ENCODE measurements around the gene VAT1L. TPM values are rescaled to one million over a fixed set of nuclear protein-coding genes. Genes with fewer than 3 reads are reported as not detected.
A peak's percentile ranks its signal among the peaks of the same experiment; 100 is the strongest.
"Not testable (repeated sequence)": the region's sequence is repeated elsewhere in the genome, so short reads cannot be mapped to it uniquely, and the experiment has no call there.

The VAT1L gene
- total RNA-seq, 2 donors from 2014 or later: 0.05 to 4.4 TPM

DNA sequence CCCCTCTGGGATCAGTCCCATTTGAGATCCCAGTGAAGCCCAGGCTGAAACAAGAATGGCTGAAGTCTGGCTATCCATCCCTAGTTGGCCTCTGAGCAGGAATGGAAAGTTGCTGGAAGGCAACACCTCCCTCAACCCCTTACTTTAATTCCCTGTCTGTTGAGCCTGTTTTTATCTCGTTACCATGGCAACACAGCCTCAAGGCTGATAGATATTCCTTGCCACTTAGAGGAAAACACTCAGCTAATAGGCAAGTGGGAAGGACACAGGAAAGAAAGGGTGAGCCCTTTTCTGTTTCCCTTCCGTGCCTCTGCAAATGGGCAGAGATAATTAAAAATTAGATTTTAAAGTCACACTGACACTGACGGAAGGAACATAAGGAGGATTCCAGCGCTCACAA, 158.5 kb downstream of the VAT1L start:
- Histone ChIP-seq H3K4me3 (no peak overlapping the region), H3K27ac (no peak overlapping the region), H3K9me3 (no peaks in the 10 kb centered on the region), H3K36me3 (no peaks in the 10 kb centered on the region), H3K27me3 (replicated peaks; ENCODE audit: insufficient read depth) (peaks cover 5% of the 10 kb centered on the region), H3K4me1 (replicated peaks) (no peaks in the 10 kb centered on the region)
- no peak for DNase-seq (ENCODE audit: low spot score)
- WGBS: 60% methylated on average over 4 of the region's 4 CpGs
- intact Hi-C loops (cut with DNase I): no loop called here
- TF ChIP-seq, protein P1, sequence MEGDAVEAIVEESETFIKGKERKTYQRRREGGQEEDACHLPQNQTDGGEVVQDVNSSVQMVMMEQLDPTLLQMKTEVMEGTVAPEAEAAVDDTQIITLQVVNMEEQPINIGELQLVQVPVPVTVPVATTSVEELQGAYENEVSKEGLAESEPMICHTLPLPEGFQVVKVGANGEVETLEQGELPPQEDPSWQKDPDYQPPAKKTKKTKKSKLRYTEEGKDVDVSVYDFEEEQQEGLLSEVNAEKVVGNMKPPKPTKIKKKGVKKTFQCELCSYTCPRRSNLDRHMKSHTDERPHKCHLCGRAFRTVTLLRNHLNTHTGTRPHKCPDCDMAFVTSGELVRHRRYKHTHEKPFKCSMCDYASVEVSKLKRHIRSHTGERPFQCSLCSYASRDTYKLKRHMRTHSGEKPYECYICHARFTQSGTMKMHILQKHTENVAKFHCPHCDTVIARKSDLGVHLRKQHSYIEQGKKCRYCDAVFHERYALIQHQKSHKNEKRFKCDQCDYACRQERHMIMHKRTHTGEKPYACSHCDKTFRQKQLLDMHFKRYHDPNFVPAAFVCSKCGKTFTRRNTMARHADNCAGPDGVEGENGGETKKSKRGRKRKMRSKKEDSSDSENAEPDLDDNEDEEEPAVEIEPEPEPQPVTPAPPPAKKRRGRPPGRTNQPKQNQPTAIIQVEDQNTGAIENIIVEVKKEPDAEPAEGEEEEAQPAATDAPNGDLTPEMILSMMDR (IDR thresholded peaks at IDR 0.05): no peak
- TF ChIP-seq POLR2AphosphoS5 (IDR thresholded peaks at IDR 0.05) (no peak), POLR2A (IDR thresholded peaks at IDR 0.05) (no peak)

DNA sequence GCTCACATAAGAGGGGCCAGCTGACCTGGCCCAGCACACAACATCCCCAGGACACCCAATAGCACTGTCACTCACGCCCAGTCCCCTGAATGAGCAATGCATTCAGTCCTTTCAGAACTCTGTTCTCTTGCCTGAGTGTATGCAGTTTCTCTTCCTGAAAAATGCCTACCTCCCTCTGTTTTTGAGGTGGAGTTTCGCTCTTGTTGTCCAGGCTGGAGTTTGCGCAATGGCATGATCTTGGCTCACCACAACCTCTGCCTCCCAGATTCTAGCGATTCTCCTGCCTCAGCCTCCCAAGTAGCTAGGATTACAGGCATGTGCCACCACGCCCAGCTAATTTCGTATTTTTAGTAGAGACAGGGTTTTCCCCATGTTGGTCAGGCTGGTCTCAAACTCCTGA, 159.2 kb downstream of the VAT1L start:
- H3K4me3 ChIP-seq; intact Hi-C loops (cut with DNase I); H3K9me3 ChIP-seq; H3K27ac ChIP-seq; H3K36me3 ChIP-seq; DNase-seq (ENCODE audit: low spot score); H3K27me3 ChIP-seq (replicated peaks; ENCODE audit: insufficient read depth); H3K4me1 ChIP-seq (replicated peaks): not testable (repeated sequence)
- 94% methylated on average over 6 of the region's 6 CpGs for WGBS

DNA sequence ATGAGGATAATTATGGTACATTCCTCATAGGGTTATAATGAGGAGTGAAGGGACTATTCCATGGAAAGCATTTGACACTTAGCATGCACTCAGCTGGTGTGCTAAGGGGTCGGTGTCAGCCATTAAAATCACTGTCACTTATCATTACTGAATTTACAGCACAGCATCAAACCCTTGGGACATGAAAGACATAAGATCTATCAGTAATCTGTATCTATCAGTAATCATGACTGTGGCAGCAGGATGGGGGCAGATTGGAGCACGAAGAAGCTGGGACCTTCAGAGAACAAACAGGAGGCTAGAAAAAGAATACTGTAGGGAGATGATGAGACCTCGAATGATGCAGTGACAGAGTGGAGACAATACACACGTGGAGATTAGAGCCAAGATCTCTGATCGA, 160.5 kb downstream of the VAT1L start:
- intact Hi-C loops (cut with DNase I): no loop called here
- WGBS: 64% methylated on average over 5 of the region's 5 CpGs
- Histone ChIP-seq H3K9me3 (no peaks in the 10 kb centered on the region), H3K36me3 (no peaks in the 10 kb centered on the region), H3K4me3 (no peak overlapping the region), H3K4me1 (replicated peaks) (no peaks in the 10 kb centered on the region), H3K27ac (no peak overlapping the region), H3K27me3 (replicated peaks; ENCODE audit: insufficient read depth) (peaks cover 5% of the 10 kb centered on the region)
- DNase-seq (ENCODE audit: low spot score): no peak
- TF ChIP-seq, protein P1 (IDR thresholded peaks at IDR 0.05): no peak
- TF ChIP-seq POLR2A (IDR thresholded peaks at IDR 0.05) (no peak), POLR2AphosphoS5 (IDR thresholded peaks at IDR 0.05) (no peak)

DNA sequence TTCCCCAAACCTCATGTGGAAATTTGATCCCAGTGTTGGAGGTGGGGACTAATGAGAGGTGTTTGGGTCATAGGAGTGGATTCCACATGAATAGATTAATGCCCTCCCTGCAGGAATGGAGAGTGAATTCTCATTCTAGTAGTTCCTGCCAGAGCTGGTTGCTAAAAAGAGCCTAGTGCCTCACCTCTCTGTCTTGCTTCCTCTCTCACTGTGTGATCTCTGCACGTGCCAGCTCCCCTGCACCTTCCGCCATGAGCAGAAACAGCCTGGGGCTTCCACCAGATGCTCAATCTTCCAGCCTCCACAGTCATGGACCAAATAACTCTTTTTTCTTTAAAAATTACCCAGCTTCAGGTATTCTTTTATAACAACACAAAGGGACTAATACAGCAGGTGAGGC, 161.1 kb downstream of the VAT1L start:
- H3K4me3 ChIP-seq: no peak overlapping the region
- H3K4me1 ChIP-seq (replicated peaks): no peaks in the 10 kb centered on the region
- intact Hi-C loops (cut with DNase I): no loop called here
- TF ChIP-seq, protein P1 (IDR thresholded peaks at IDR 0.05): no peak
- no peak for TF ChIP-seq POLR2AphosphoS5 (IDR thresholded peaks at IDR 0.05)
- TF ChIP-seq POLR2A (IDR thresholded peaks at IDR 0.05): no peak
- DNase-seq (ENCODE audit: low spot score): no peak
- no peaks in the 10 kb centered on the region for H3K9me3 ChIP-seq
- no peak overlapping the region for H3K27ac ChIP-seq
- 67% methylated on average over 2 of the region's 2 CpGs for WGBS
- H3K36me3 ChIP-seq: no peaks in the 10 kb centered on the region
- peaks cover 5% of the 10 kb centered on the region for H3K27me3 ChIP-seq (replicated peaks; ENCODE audit: insufficient read depth)

DNA sequence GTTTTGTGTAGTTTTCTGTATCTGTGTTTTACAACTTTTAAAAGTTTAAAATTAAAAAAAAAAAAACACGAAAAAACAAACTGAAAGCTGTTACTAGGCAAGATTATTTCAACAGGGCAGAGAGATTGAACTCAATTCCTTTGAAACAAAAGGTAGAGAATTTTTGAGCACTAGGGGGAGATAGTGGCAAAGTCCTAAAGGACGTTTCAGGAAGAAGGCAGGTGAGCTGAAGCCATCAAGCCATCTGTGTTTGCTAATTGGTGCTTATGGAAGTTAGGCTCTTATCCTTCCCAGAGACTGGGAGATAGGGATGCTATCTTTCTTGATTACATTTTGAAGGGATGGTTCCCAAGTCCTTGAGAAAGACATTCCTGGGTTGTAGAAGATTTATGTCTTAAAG, 163.4 kb downstream of the VAT1L start:
- 12% methylated on average over 2 of the region's 2 CpGs for WGBS
- intact Hi-C loops (cut with DNase I): no loop called here
- Histone ChIP-seq H3K4me1 (replicated peaks) (no peaks in the 10 kb centered on the region), H3K27ac (no peak overlapping the region), H3K4me3 (no peak overlapping the region), H3K36me3 (no peaks in the 10 kb centered on the region), H3K27me3 (replicated peaks; ENCODE audit: insufficient read depth) (peaks cover 2% of the 10 kb centered on the region), H3K9me3 (no peaks in the 10 kb centered on the region)
- DNase-seq (ENCODE audit: low spot score): peak; percentile 8
- TF ChIP-seq, protein P1 (IDR thresholded peaks at IDR 0.05): peak in 2 of 4 experiments; percentile 28 to 30
- no peak for TF ChIP-seq POLR2AphosphoS5 (IDR thresholded peaks at IDR 0.05)

Measured in prostate gland (tissue), 2 donors.